ENCODE results near the gene SULT1A1. TPM values are rescaled to one million over a fixed set of nuclear protein-coding genes. Genes with fewer than 3 reads are reported as not detected.
"Not testable (repeated sequence)": the region's sequence is repeated elsewhere in the genome, so short reads cannot be mapped to it uniquely, and the experiment has no call there.

SULT1A1 gene
- total and polyA plus RNA-seq, 3 experiments from 2014 or later: 5.9 to 7.4 (median 7.3) TPM

GRCh38 chr16:28566233-28566925, 43.5 kb downstream of the SULT1A1 start:
- H3K9me3 Mint-ChIP-seq: not testable (repeated sequence)

DNA sequence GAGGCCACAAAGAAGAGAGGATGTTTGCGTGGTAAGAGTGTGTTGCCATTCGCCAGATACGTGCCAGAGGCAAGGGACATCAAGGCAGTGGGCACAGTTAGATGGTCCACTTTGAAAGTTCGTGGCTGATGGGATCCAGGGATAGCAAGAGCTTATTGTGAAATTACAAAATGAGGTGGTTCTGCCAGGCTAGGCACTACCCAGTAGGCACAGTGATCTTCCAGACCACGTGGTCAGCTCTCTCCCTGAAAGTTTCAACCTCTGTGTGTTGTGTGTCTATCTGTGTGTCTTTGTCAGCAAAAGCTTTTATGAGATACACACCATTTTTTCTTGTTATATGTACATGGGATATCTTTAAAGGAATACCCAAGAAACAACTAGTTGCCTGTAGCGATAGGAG, 46.6 kb downstream of the SULT1A1 start:
- H3K9me3 ChIP-seq (ENCODE audit: low read length): no peaks in the 10 kb centered on the region
- H3K36me3 Mint-ChIP-seq: peaks cover 18 to 43% (median 24%) of the 10 kb centered on the region in 3 donors
- H3K27ac ChIP-seq (ENCODE audit: low read depth, low read length): no peak overlapping the region
- no peaks in the 10 kb centered on the region for H3K27me3 Mint-ChIP-seq
- H3K36me3 ChIP-seq (ENCODE audit: insufficient read depth, low read length): peaks cover 7% of the 10 kb centered on the region
- peaks cover 10% of the 10 kb centered on the region for H3K4me1 ChIP-seq (ENCODE audit: insufficient read depth, low read length)
- ChIA-PET CTCF (interaction anchor here (1.3 kb wide), 1 partner anchor 9 kb away, joined by 3 read pairs; no protein-coding TSS in a partner anchor), POLR2A (no interaction called here)
- H3K4me1 Mint-ChIP-seq: peaks cover 27 to 53% (median 30%) of the 10 kb centered on the region in 3 donors
- no peak for DNase-seq
- H3K27me3 ChIP-seq (ENCODE audit: insufficient read depth, low read length, poor library complexity, severe bottlenecking): no peaks in the 10 kb centered on the region
- no peak overlapping the region for H3K4me3 ChIP-seq (ENCODE audit: low read length)
- H3K9me3 Mint-ChIP-seq: peaks cover 0 to 6% (median 1%) of the 10 kb centered on the region in 5 donors
- H3K4me3 Mint-ChIP-seq: no peak overlapping the region
- H3K27ac Mint-ChIP-seq: peak overlapping the region in 1 of 8 donors; percentile 83

More at GRCh38 chr16:28566233-28566925, 43.5 kb downstream of the SULT1A1 start:
- peaks cover 29 to 60% (median 31%) of the 10 kb centered on the region in 3 donors for H3K4me1 Mint-ChIP-seq
- H3K27me3 Mint-ChIP-seq; DNase-seq; H3K9me3 ChIP-seq (ENCODE audit: low read length); H3K36me3 ChIP-seq (ENCODE audit: insufficient read depth, low read length); H3K4me1 ChIP-seq (ENCODE audit: insufficient read depth, low read length); POLR2A ChIA-PET; H3K27me3 ChIP-seq (ENCODE audit: insufficient read depth, low read length, poor library complexity, severe bottlenecking); CTCF ChIA-PET; H3K4me3 ChIP-seq (ENCODE audit: low read length); H3K27ac ChIP-seq (ENCODE audit: low read depth, low read length); H3K4me3 Mint-ChIP-seq; H3K27ac Mint-ChIP-seq: not testable (repeated sequence)
- peaks cover 16 to 37% (median 17%) of the 10 kb centered on the region in 3 donors for H3K36me3 Mint-ChIP-seq

- CTCF ChIA-PET: interaction anchor here (1.3 kb wide), 1 partner anchor 8 kb away, joined by 3 read pairs; no protein-coding TSS in a partner anchor
- H3K4me3 ChIP-seq (ENCODE audit: low read length): no peak overlapping the region
- Mint-ChIP-seq H3K4me1 (peaks cover 25 to 52% (median 30%) of the 10 kb centered on the region in 3 donors), H3K9me3 (peaks cover 0 to 3% (median under 1%) of the 10 kb centered on the region in 5 donors), H3K27ac (peak overlapping the region in 1 of 8 donors; percentile 57), H3K27me3 (no peaks in the 10 kb centered on the region), H3K36me3 (peaks cover 12 to 42% (median 21%) of the 10 kb centered on the region in 3 donors), H3K4me3 (no peak overlapping the region)
- POLR2A ChIA-PET: no interaction called here
- no peaks in the 10 kb centered on the region for H3K27me3 ChIP-seq (ENCODE audit: insufficient read depth, low read length, poor library complexity, severe bottlenecking)
- no peaks in the 10 kb centered on the region for H3K9me3 ChIP-seq (ENCODE audit: low read length)
- no peak overlapping the region for H3K27ac ChIP-seq (ENCODE audit: low read depth, low read length)
- DNase-seq: no peak
- peaks cover 15% of the 10 kb centered on the region for H3K4me1 ChIP-seq (ENCODE audit: insufficient read depth, low read length)
- peaks cover 14% of the 10 kb centered on the region for H3K36me3 ChIP-seq (ENCODE audit: insufficient read depth, low read length)
Measured at GRCh38 chr16:28562199-28562598, 47.6 kb downstream of the SULT1A1 start.

DNA sequence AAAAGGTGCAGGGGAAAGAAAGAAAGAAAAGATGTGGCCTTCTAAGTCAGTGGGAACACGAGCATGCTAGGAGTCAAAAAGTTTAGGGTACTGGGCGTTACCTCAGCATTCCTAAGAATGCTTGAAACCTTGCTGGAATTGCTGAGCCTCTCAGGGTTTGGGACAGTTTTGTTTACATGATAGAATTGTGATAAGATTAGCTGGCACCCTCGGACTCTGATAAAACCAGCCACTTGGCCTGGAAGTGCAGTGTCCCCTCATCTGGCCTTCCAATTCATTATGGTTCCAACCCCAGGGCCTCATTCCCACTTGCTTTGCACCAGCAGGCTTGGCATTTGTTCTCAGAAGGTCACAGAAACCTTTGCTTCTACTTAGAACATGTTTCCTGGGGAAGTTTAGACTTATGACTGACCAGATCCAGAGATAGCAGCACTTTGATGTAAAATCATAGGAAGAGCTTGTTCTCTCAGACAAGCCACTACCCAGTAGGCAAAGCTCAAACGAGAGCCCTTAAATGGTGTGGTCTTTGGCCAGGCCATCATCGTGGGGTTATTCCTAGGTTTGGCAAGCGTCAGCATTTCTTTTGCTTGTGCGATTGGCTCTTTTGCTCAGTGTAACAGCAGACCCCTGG, 48.2 kb downstream of the SULT1A1 start:
- DNase-seq: no peak
- Mint-ChIP-seq H3K4me3 (no peak overlapping the region), H3K27ac (peak overlapping the region in 2 of 8 donors; percentile 38 to 57), H3K36me3 (peaks cover 11 to 45% (median 19%) of the 10 kb centered on the region in 3 donors), H3K4me1 (peaks cover 30 to 56% (median 31%) of the 10 kb centered on the region in 3 donors), H3K27me3 (no peaks in the 10 kb centered on the region), H3K9me3 (peaks cover 0 to 3% (median 0%) of the 10 kb centered on the region in 5 donors)
- peak overlapping the region; percentile 24 for H3K27ac ChIP-seq (ENCODE audit: low read depth, low read length)
- no peaks in the 10 kb centered on the region for H3K9me3 ChIP-seq (ENCODE audit: low read length)
- peaks cover 16% of the 10 kb centered on the region for H3K4me1 ChIP-seq (ENCODE audit: insufficient read depth, low read length)
- POLR2A ChIA-PET: no interaction called here
- H3K27me3 ChIP-seq (ENCODE audit: insufficient read depth, low read length, poor library complexity, severe bottlenecking): no peaks in the 10 kb centered on the region
- H3K36me3 ChIP-seq (ENCODE audit: insufficient read depth, low read length): peaks cover 20% of the 10 kb centered on the region
- no peak overlapping the region for H3K4me3 ChIP-seq (ENCODE audit: low read length)
- CTCF ChIA-PET: no interaction called here

DNA sequence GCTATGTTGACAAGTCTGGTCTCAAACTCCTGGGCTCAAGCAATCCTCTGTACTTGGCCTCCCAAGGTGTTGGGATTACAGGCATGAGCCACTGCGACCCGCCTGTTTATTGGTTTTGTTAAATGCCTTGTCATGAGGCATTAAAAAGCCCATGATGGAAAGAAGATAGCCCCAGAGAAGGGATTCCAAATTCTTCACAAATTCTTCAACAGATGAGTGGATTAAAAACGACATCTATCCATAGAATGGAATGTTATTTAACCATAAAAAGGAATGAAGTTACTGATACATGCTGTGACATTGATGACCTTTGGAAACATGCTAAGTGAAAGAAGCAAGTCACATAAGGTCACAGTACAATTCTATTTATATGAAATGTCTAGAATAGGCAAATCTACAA, 51.4 kb downstream of the SULT1A1 start:
- CTCF ChIA-PET: no interaction called here

GRCh38 chr16:28556914-28557320, 52.9 kb downstream of the SULT1A1 start:
- ChIA-PET POLR2A (no interaction called here), CTCF (no interaction called here)
- Histone ChIP-seq H3K4me1 (ENCODE audit: insufficient read depth, low read length) (peaks cover 33% of the 10 kb centered on the region), H3K27ac (ENCODE audit: low read depth, low read length) (no peak overlapping the region), H3K27me3 (ENCODE audit: insufficient read depth, low read length, poor library complexity, severe bottlenecking) (no peaks in the 10 kb centered on the region), H3K4me3 (ENCODE audit: low read length) (no peak overlapping the region), H3K36me3 (ENCODE audit: insufficient read depth, low read length) (peaks cover 13% of the 10 kb centered on the region), H3K9me3 (ENCODE audit: low read length) (no peaks in the 10 kb centered on the region)
- Mint-ChIP-seq H3K27ac (peak overlapping the region in 2 of 8 donors; percentile 26 to 73), H3K4me3 (peak overlapping the region in 1 of 7 donors; percentile 66), H3K27me3 (no peaks in the 10 kb centered on the region), H3K36me3 (peaks cover 5 to 39% (median 10%) of the 10 kb centered on the region in 3 donors), H3K9me3 (no peaks in the 10 kb centered on the region), H3K4me1 (peaks cover 29 to 56% (median 35%) of the 10 kb centered on the region in 3 donors)
- no peak for DNase-seq

More for the DNA sequence above, 51.4 kb downstream of the SULT1A1 start:
- no peak for DNase-seq
- Mint-ChIP-seq H3K9me3 (no peaks in the 10 kb centered on the region), H3K36me3 (peaks cover 5 to 41% (median 10%) of the 10 kb centered on the region in 3 donors), H3K4me3 (no peak overlapping the region), H3K27ac (peak overlapping the region in 2 of 8 donors; percentile 58 to 72), H3K4me1 (peaks cover 36 to 64% (median 42%) of the 10 kb centered on the region in 3 donors), H3K27me3 (no peaks in the 10 kb centered on the region)
- Histone ChIP-seq H3K4me3 (ENCODE audit: low read length) (no peak overlapping the region), H3K9me3 (ENCODE audit: low read length) (no peaks in the 10 kb centered on the region), H3K36me3 (ENCODE audit: insufficient read depth, low read length) (peaks cover 13% of the 10 kb centered on the region), H3K4me1 (ENCODE audit: insufficient read depth, low read length) (peaks cover 32% of the 10 kb centered on the region), H3K27ac (ENCODE audit: low read depth, low read length) (no peak overlapping the region), H3K27me3 (ENCODE audit: insufficient read depth, low read length, poor library complexity, severe bottlenecking) (no peaks in the 10 kb centered on the region)
- POLR2A ChIA-PET: no interaction called here

- CTCF ChIA-PET: interaction anchor here (2.3 kb wide), 1 partner anchor 65 kb away, joined by 5 read pairs; no protein-coding TSS in a partner anchor
- Histone ChIP-seq H3K9me3 (ENCODE audit: low read length) (no peaks in the 10 kb centered on the region), H3K27ac (ENCODE audit: low read depth, low read length) (no peak overlapping the region), H3K4me1 (ENCODE audit: insufficient read depth, low read length) (peaks cover 32% of the 10 kb centered on the region), H3K27me3 (ENCODE audit: insufficient read depth, low read length, poor library complexity, severe bottlenecking) (no peaks in the 10 kb centered on the region), H3K4me3 (ENCODE audit: low read length) (no peak overlapping the region), H3K36me3 (ENCODE audit: insufficient read depth, low read length) (peaks cover 13% of the 10 kb centered on the region)
- POLR2A ChIA-PET: no interaction called here
- DNase-seq: no peak
- Mint-ChIP-seq H3K36me3 (peaks cover 5 to 36% (median 10%) of the 10 kb centered on the region in 3 donors), H3K4me1 (peaks cover 29 to 49% (median 29%) of the 10 kb centered on the region in 3 donors), H3K27me3 (no peaks in the 10 kb centered on the region), H3K27ac (peak overlapping the region in 3 of 8 donors; percentile 26 to 96 (median 68)), H3K4me3 (peak overlapping the region in 5 of 7 donors; percentile 15 to 95 (median 45)), H3K9me3 (no peaks in the 10 kb centered on the region)
Measured at GRCh38 chr16:28555561-28555960, 54.3 kb downstream of the SULT1A1 start.

All from CD8-positive, alpha-beta memory T cell (primary cell).